NCI-H748 (cell line): ENCODE measurements around the gene FILIP1L.

ENCODE experiments used
- DNase-seq: peaks from one replicate; lab custom pipeline; 2025; ENCODE audit not compliant: unreplicated experiment; lab: John Stamatoyannopoulos, UW

FILIP1L gene

DNA sequence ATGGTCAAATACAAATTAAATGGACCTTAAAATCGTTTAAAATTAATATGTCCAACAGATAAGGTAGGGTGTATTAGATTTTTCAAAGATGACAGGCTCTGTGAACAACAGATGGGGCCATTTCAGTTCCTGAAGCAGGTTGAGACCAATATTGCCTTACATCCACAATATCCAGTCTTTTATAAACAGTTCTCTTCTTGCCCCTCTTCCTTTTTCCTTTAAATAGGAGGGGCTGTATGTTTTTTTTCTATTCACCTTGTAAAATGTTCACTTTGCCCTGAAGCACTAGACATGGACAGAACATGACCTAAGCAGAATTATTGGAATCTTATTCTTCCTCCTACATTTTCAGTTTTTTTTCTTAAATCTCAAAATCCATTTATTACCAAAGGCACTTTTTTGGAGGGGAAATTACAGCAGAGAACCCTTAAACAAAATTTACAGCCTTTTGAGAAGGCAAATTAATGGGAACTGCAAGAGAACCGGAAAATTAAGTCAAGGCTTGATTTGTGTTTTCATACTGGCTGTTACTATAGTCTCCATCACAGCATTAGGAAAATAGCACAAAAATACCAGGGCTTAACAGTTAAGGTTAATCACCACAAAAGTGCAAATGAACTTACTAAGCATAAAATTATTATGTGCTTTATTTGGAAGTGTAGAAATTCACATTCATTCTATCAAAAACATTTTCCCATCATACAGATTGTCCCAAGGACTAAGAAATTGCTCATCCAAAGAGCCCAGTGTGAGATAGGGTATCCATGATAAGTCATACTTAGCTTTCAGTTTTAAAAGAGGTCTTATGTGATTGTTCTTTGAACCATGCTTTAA lies 240.8 kb downstream of the FILIP1L start:
- DNase-seq = no peak

DNA sequence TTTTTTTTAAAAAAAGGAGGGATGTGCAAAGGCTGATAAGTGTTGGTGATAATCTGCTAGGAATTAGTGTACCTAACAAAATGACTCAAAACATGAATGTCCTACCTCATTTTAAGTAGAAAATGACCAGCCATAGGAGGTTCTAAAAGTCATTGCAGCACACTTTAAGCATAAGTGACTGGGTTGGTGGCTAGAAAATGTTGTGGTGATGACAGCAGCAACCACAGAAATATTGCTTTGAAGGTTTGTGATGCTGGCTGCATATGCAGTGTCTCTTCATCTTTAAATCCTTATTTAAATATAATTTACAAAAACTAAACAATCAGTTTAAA lies 241.4 kb downstream of the FILIP1L start:
- DNase-seq = no peak

DNA sequence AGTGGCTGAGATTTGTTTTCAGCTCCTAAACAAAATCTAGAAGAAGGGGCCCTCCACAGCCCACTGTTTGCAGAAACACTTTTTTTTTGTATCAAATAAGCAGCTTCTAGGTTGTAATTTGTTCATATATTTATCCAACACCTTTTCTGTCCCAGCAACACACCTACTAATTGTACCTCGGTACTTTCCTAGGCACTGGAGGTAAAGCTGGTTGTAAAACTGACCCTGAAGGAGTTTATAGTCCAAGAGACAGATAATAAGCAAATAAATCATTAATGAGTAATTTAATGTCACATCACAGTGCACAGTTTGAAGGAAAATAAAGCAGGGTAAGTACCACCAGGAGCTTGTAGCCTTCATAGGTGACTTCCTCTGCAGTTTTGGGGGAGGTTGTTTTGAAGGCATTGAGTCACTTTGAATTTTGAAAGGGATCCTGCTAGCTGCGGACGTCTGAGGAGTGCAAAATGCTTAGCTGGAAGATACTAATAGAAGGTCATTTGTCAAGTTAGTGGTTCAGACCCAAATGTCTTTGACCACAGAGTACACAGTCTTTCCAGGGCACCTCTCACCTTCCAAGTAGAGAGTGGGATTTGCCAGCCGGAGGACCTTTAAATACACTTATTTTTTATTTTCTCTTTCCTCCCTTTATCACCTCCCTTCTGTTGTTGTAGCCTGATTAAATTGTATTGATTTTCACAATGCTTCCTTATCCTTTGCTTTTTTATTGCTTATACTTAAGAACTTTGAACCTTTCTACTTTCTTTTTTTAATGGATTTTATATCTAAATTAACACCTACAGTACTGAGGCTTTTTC lies 242.9 kb downstream of the FILIP1L start:
- DNase-seq = no peak

- no peak for DNase-seq
These were observed 243.6 kb downstream of the FILIP1L start for GRCh38 chr3:99870712-99871111.

DNA sequence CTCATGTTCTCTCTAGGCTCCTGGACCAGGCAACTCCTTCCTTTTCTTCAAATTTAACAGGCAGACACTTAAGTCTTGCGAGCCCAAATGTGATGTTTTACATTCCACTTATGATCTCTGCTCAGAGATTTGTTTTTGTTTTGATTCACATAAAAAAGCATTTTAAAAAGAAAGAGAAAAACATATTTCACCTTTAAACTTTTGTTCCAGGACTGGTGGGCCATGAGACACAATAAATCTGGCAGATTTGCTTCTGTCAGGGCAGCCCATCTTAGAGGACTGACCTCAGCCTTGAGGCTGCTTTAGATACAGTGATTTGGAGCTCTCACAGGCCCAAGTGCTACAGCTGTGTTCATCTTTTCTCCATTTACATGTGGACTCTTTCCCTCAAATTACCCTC lies 244.7 kb downstream of the FILIP1L start:
- DNase-seq = no peak

- peak; percentile 17 for DNase-seq
These were observed 246.0 kb downstream of the FILIP1L start for GRCh38 chr3:99868311-99868646.

GRCh38 chr3:99867594-99868310 lies 246.5 kb downstream of the FILIP1L start:
- DNase-seq = no peak

DNA sequence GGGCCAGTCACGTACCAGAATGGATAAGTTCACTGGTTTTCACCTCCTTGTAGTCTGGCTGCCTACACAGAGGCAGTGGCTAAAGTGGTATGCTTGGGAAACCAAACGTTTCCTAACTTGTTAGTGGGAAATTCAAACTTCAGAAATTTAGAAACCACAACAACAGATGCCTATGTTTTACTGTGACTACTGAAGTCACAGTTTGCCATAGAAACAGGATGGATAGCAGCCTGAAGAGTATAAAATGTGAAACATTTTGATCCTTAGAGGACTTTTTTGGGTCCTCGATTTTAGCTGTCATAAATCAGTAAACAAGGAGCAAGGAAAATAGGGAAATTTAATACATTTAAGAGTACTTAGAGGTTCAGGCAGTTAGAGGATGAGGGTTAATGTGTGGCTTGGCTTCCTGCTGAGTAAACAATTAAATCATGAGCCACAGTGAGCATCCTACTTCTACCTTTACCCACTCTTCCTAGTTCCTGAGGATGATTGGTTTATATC lies 248.0 kb downstream of the FILIP1L start:
- DNase-seq = peak; percentile 18

- no peak for DNase-seq
These were observed 249.0 kb downstream of the FILIP1L start for GRCh38 chr3:99865321-99865720.

DNA sequence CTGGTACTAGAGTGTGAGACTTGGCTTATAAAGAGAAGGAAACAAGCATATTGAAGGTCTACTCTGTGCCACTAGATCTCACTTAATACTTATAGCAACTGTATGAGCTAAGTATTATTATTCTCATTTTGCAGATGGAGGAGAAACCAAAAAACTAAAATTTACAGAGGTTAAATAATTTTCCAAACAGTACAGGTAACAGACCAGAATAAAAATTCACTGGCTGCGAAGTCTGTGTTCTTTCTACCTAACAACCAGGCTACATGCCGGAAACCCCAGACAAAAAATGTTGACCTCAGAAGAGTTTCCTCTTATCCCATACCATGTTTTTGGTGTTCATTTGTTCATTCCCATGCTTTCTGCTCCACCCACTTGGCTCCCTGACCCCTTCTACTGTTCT lies 250.0 kb downstream of the FILIP1L start:
- no peak for DNase-seq

- no peak for DNase-seq
These were observed 250.7 kb downstream of the FILIP1L start for GRCh38 chr3:99863588-99863987.

- DNase-seq = no peak
These were observed 251.3 kb downstream of the FILIP1L start for GRCh38 chr3:99863002-99863401.

DNA sequence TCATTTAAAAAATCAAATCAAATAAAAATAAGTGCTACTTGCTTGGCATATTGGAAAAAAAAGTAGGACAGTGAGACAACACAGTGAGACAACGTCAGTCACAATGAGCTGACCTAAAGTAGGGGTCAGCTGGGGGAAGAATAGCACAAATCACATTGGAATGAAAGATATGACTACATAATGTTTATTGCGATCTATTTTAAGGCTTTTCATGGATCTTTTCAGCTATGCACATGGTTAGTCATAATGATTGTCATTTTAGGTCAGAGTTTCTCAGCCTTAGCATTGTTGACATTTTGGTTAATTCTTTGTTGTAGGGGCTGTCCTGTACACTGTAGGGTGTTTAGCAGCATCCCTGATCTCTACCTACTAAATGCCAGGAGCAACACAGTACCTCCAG lies 252.1 kb downstream of the FILIP1L start:
- no peak for DNase-seq

GRCh38 chr3:99861216-99861615 lies 253.1 kb downstream of the FILIP1L start:
- no peak for DNase-seq

- DNase-seq = no peak
These were observed 254.5 kb downstream of the FILIP1L start for GRCh38 chr3:99859825-99860224.

- no peak for DNase-seq
These were observed 255.8 kb downstream of the FILIP1L start for GRCh38 chr3:99858469-99858868.

DNA sequence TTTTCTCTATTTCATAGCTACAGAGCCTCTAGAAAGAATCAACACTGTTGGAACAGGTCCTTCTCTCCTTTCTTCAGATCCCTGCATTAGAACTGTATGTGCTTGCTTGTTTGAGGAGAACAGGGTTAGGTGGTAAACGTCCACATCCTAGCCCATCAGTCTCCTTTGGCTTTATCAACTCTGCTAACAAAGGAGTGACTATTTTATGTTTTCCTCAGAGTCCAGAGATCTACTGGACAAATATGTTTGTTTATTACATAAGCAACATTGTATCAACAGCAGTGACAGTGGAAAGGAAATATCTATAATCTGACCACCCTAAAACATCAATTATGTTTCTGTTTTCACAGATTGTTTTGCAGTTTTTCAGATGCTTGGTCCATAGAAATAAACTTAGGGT lies 257.0 kb downstream of the FILIP1L start:
- DNase-seq = no peak

- DNase-seq = no peak
These were observed 257.7 kb downstream of the FILIP1L start for GRCh38 chr3:99856437-99857220.

DNA sequence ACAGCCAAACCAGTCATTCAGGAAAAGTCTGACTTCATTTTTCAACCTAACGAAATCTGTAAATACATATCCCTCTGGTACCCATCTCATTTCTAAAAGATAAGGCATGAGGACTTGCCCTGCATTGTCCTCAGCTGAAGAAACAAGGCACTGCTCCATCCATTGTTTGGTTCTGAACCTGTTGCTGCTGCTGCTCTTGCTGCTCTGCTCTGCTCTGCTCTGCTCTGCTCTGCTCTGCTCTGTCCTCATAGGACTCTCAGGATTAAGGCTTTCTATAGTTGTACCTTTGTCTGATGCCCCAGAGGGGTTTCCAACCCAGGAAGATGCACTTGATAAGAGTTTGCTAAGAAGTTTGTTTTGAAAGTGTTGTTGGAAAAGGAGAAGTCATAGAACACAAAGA lies 258.4 kb downstream of the FILIP1L start:
- no peak for DNase-seq

DNA sequence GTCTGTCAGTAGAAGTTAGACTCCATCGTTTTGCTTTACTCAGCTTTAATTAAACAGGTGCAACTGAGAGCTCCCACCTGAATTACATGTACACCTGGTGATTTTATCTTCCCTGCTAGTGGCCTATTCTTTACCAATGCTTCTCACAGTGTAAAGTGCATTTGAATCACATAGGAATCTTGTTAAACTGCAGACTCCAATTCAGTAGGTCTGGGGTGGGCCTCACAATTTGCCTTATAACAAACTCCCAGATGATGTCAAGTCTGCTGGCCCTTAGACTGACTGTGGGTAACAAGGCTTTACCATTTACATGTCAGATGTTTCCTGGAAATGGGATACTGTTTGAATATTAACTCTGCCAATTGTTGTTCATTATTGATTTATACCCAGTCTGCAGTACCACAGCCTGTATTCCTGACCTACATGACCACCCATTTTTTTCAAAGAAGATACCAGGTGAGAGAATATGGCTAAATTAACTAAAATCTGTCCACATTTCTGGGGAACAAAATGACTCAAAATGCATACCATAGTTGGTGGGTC lies 259.5 kb downstream of the FILIP1L start:
- no peak for DNase-seq

DNA sequence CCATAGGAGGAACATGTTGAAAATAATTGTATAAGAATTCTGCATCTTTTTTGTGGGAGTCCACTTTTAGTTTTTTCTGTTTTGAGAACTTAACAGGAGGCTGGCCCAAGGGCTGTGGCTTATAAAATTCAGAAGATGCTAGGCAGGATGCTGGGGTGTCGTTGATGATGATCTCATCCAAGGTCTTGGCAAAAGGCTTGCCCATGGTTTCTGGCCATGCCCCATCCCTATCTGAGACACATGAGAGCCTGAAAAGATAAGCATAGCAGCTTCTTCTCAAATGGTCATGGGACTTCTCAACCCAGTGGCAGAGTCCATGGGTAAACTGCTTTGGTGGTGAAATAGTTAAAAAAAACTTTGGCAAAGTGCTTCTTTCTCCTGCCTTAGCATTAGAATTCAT lies 261.4 kb downstream of the FILIP1L start:
- no peak for DNase-seq
